ENCODE results near the gene CDKAL1.

GRCh38 chr6:20693466-20694063 is 159.3 kb downstream of the CDKAL1 start:
- no peak for TF ChIP-seq EZH2 (IDR thresholded peaks at IDR 0.05; ENCODE audit: borderline replicate concordance, low read depth, low read length, severe bottlenecking)
- no peak for TF ChIP-seq CTCF (IDR thresholded peaks at IDR 0.05; ENCODE audit: extremely low read depth in 1 of 2, insufficient read depth in 1 of 2, low read depth in 1 of 2, low read length in 2 of 2)
- TF ChIP-seq MAX (IDR thresholded peaks at IDR 0.05; ENCODE audit: insufficient read depth, insufficient read length): no peak
- no peak for TF ChIP-seq POLR2A (IDR thresholded peaks at IDR 0.05; ENCODE audit: low read depth, low read length)
